ENCODE measurements around the gene TRAF3.

The TRAF3 gene

GRCh38 chr14:102931580-102932285 is 154.5 kb downstream of the TRAF3 start:
- no peak for DNase-seq (ENCODE audit: low read depth in 4 of 4, low spot score in 1 of 4)

GRCh38 chr14:102932484-102933248 is 155.4 kb downstream of the TRAF3 start:
- no peak for DNase-seq (ENCODE audit: low read depth in 4 of 4, low spot score in 1 of 4)

- no peak for DNase-seq (ENCODE audit: low read depth in 4 of 4, low spot score in 1 of 4)
Measured at GRCh38 chr14:102933618-102934231, 156.5 kb downstream of the TRAF3 start.

GRCh38 chr14:102935756-102936155 is 158.5 kb downstream of the TRAF3 start:
- no peak for DNase-seq (ENCODE audit: low read depth in 4 of 4, low spot score in 1 of 4)

GRCh38 chr14:102937331-102938175 is 160.3 kb downstream of the TRAF3 start:
- no peak for DNase-seq (ENCODE audit: low read depth in 4 of 4, low spot score in 1 of 4)

GRCh38 chr14:102938191-102938590 is 160.9 kb downstream of the TRAF3 start:
- no peak for DNase-seq (ENCODE audit: low read depth in 4 of 4, low spot score in 1 of 4)

- no peak for DNase-seq (ENCODE audit: low read depth in 4 of 4, low spot score in 1 of 4)
Measured at GRCh38 chr14:102939329-102939728, 162.1 kb downstream of the TRAF3 start.

GRCh38 chr14:102939820-102940561 is 162.7 kb downstream of the TRAF3 start:
- no peak for DNase-seq (ENCODE audit: low read depth in 4 of 4, low spot score in 1 of 4)

- DNase-seq (ENCODE audit: low read depth in 4 of 4, low spot score in 1 of 4), result no peak
Measured at GRCh38 chr14:102940729-102941362, 163.6 kb downstream of the TRAF3 start.

- DNase-seq (ENCODE audit: low read depth in 4 of 4, low spot score in 1 of 4), result no peak
Measured at GRCh38 chr14:102941419-102942011, 164.3 kb downstream of the TRAF3 start.

- DNase-seq (ENCODE audit: low read depth in 4 of 4, low spot score in 1 of 4), result no peak
Measured at GRCh38 chr14:102942069-102942468, 164.8 kb downstream of the TRAF3 start.

- no peak for DNase-seq (ENCODE audit: low read depth in 4 of 4, low spot score in 1 of 4)
Measured at GRCh38 chr14:102943454-102943853, 166.2 kb downstream of the TRAF3 start.

GRCh38 chr14:102943979-102944378 is 166.7 kb downstream of the TRAF3 start:
- no peak for DNase-seq (ENCODE audit: low read depth in 4 of 4, low spot score in 1 of 4)

GRCh38 chr14:102944448-102945330 is 167.4 kb downstream of the TRAF3 start:
- no peak for DNase-seq (ENCODE audit: low read depth in 4 of 4, low spot score in 1 of 4)

- no peak for DNase-seq (ENCODE audit: low read depth in 4 of 4, low spot score in 1 of 4)
Measured at GRCh38 chr14:102945346-102946130, 168.3 kb downstream of the TRAF3 start.

- DNase-seq (ENCODE audit: low read depth in 4 of 4, low spot score in 1 of 4), result no peak
Measured at GRCh38 chr14:102947321-102948103, 170.3 kb downstream of the TRAF3 start.

- DNase-seq (ENCODE audit: low read depth in 4 of 4, low spot score in 1 of 4), result no peak
Measured at GRCh38 chr14:102948698-102949061, 171.4 kb downstream of the TRAF3 start.
